NCI-H1436 (cell line): ENCODE measurements around the gene TENT5C.

Experiments used
- DNase-seq: peaks from one replicate; lab custom pipeline; 2025; lab: John Stamatoyannopoulos, UW

TENT5C gene

DNA sequence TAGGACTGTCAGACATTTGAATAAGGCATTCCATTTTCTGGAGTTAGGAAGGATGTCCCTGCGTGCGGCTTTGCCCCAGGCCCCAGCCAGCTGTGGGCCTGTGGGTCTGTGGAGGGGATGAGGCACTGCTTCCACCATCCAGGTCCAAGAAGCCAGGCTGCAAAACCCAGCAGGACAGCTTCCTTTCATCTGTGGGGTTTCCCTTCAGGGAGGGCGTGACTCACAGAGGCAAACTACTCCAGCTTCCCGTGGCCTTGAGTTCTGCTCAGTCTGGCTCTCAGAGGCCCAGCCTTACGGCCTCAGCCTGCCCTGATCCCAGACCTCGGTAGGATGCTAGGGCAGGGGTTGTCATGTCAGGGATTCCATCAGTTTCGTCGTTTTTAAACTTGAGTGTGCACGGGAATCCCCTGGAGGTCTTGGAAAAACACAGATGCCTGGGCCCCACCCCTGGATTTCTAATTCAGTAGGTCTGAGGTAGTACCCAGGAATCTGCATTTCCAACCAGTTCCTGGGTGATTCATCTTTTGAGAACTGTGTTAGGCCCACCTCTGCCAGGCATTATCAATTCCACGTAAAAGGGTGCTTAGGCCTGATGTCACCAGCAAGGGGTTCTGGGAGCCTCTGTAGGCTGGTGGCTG lies 32.3 kb upstream of the TENT5C start:
- DNase-seq = no peak

DNA sequence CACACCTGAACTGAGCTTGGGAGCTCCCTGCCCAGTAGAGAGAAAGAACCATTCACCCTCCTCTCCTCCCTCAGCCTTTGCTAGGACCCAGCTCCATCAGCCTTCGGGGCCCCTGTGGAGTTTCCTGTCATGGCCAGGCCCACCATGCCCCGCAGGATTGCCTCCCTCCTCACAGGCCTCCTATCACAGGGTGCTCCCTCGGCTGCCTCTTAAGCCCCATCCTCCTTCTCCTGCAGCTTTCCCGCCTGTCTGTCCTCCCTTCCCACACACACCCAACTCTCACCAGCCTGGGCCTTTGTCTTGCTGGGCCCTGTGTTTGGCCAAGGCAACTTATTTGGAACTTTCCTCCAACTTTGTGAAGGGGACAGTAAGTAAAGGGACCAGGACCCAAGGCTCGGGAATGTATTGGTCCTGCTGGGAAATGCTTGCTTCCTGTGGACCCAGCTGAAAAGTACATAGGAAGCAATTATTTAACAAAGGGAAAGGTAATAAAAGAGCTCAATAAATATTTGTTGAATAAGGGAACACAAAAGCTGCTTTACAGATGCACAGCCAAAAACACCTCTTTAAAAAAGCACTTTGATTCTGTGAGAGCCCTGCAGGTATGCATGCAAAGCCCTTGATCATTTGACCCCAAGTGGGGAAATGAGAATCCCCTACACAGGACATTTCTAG lies 31.6 kb upstream of the TENT5C start:
- no peak for DNase-seq

DNA sequence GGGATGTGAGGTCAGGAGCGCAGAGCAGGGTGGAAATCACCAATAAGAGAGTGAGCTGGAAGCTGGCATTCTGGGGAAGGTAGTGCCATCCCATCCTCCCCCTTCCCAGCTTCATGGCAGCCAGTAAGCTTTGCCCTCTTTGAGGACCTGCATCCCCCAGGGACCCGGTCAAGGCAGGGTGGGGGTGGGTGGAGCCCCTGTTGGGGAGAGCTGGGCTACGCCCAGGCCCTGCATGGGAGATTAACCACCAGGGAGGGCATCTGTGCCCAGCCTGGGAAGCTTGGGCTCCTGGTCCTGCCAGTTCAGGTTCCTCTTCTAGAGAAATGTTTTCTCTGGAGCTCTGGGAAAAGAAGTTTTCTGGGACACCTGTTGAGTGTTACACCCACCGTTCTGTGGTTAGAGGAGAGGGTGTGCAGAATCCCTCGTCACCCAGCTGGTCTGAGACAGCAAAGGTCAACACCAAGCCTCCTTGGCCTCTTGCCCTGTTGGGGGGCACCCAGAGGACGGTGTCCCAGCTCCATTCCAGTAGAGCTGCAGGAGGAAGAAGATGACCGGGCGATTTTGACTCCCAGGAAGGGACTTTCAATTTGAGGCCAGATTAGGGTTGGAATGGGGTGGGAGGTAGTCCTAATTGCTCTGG lies 30.1 kb upstream of the TENT5C start:
- DNase-seq = no peak

DNA sequence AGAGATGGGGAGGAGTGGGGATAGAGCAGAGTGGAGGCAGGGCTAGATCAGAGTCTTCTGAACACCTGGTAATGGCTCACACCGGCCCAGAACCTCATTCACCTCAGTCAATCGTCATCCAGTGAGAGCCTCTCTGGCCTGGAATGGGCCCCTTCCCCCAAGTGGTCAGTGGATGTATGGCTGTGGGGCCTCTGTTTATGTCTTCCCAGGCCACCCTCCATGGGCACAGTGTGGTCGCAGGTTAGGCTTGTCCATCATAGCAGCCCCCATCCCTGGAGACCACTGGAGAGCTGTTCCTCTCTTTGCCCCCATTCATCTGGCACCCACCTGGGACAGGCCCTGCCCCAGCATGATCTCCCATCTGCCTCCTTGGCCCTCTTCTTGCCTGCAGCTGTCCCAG lies 29.6 kb upstream of the TENT5C start:
- DNase-seq = no peak

DNA sequence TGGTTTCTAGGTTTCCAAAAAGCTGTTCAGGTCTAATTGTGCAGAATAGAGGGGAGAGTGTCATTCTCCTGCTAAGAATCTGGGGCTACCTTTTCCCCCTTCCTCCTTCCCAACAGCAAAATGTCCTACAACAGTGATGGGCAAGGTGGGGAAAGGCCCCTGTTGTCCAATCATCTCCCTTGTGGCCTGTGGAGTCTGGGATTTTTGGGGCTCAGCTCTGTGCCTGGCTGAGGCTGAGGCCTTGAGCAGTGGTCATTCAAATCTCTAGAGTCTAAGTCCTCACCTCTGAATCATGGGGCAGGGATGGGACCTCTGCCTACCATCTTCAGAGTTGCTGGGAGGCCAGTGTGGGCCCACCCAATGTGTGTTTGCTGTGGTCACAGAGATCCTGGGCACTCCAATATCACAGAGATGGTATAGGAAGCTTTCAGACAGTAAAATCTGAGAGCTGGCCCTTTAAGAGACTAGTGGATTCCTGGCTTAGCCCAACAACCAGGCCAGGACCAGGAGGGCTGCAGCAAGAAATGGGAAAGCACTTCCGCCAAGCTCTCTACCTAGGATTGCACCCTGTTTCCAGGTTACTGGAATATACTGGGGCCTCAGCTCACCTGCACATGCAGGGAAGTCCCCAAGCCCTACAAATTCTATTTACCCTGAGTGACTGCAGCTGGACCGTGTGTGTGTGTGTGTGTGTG lies 28.5 kb upstream of the TENT5C start:
- DNase-seq = no peak

DNA sequence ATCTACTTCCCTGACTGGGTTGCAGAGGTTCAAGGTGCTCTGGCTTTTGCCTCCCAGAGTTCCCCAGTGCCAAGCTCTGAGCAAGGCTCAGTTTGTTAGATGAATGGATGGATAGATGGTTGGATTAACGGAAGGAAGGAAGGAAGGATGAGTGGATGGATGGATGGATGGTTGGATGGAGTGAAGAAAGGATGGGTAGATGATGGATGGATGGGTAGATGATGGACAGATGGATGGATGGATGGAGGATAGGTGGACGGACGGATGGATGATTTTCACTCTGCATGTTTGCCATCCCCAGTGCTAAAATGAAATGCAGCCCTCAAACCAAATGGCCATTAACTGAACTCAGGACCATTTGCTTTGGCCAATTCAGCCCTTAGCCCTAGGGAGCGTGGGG lies 27.4 kb upstream of the TENT5C start:
- no peak for DNase-seq

DNA sequence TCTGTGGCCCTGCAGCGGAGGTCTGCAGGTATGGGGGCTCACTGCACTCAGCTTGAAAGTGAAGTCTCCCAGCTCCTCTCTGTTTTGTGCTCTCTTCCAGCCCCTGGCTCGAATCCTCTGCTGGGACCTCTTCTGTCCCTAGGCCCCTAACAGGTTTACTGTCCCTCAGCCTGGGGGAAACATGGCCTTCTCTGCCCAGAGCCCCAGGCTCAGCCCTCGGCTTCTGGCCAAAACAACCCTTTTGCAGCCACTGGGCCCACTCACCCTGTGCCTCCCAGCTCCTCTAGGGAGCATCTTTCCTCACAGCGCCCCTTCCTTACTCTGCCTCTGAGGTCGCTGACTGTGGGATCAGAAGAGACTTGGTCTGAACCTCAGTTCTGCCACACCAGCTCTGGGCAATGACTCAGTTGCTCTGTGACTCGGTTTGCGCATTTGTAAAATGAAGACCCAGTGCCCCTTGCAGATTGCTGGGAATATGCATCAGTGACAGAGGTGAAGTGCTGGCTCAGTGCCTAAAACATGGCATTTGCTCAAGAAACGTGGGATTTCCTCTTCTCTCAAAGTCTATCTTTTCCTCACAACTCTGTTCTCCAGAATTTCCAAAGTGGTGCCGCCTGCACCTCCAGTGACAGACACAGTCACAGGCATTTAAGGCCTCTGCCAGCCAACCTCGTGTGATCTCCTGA lies 26.5 kb upstream of the TENT5C start:
- no peak for DNase-seq

DNA sequence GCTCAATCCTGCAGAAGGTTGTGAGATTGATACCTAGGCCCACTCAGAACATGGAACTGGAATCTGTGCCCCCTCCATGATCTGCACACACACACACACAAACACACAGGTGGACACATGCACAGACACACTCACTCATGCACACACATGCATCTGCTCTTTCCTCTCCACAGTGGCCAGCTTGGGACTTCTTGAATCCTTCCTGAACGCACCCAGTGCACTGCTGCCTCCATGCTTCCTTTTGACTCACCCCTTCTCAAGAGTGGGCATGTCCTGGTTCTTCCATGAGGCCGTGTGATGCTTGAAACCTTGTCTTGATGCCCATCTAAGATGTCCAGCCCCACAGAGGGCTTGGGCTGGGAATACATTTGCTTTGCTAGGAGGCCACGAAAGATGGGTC lies 25.4 kb upstream of the TENT5C start:
- DNase-seq = no peak

DNA sequence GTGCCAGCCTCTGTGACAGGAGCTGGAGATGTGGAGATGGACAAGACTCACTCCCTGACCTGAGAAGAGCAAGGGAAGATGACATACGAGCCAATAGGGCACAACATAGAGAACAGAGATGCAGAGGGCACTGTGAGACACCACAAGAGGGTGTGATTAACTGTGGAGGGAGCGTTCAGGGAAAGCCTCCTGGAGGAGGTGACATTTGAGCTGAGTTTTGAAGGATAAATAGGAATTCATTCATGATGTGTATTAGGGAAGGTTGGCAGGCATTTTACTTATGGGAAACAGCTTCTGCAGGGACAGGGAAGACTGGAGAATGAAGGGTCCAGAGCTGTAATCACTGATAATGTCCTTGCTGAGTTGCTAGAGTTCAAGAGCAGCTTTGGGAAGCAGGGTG lies 25.0 kb upstream of the TENT5C start:
- DNase-seq = no peak

DNA sequence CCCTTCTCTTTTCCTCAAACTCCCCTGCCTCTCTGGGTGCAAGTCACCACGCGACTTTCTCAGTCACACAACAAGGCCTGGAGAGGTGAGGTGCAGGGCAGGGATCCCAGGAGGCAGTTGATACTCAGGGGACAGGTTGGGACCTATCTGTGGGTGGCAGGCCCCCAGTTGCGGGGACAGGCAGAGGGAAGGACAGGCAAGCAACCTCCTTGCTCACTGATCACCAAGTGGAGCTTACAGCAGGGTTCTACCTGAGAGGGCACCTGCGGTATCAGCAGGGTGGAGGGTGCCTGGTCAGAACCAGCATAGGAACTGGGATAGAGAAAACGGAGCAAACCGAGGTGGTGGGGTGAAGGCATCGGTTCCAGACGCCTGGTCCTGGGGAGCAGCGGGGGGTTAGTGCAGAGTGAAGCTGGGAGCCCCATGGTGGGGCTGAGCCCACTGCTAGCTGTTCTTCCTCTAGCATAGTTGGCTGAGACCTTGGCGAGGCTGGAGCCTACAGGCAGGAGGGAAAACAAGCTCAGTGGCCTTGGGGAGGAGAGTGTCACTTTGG lies 24.4 kb upstream of the TENT5C start:
- no peak for DNase-seq

DNA sequence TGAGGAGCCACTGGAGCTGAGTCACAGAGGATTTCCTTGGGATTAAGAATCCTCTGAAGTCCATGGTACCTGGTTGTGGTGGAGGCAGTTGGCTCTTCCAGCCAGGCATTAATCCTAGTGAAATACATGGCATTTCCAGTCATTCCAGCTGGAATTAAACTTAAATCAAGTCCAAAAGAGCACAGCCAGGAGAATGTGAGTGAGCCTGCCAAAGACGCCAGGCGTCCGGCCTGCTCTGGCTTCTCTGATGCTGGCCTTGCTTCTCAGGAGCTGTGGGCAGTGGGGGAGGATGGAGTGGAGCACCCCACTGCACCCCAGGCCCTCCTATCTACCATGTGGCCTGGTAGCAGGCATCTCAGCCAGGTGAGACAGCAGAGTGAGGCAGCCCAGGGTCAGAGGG lies 23.4 kb upstream of the TENT5C start:
- no peak for DNase-seq

DNA sequence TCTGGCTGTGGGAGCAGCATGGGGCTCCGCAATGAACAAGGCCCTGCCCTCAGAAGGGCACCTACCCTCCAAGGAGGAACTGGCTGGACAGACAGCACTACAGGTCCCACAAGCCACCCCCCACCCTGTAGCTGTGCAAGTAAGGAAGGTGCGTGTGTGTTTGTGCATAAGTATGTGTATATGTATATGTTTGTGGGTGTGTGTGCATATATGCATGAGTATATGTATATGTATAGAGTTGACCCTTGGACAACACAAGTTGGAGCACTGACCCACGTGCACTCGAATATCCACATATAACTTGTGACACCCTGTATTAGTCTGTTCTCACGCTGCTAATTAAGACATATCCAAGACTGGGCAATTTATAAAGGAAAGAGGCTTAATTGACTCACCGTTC lies 22.6 kb upstream of the TENT5C start:
- no peak for DNase-seq

DNA sequence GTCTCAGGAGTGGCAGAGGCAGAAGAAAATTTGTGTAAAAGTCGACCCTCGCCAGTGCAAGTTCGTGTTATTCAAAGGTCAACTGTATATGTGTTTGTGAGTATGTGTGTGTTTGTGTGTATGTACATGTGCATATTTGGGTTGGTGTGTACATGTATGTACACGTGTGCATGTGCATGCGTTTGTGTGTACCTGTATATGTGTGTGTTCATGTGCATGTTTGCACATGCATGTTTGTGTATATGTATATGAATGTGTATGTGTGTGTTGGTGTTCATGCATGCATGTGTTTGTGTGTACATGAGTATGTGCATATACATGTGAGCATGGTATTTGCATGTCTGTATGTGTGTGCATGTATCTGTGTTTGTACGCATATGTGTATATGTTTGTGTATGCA lies 21.7 kb upstream of the TENT5C start:
- no peak for DNase-seq

DNA sequence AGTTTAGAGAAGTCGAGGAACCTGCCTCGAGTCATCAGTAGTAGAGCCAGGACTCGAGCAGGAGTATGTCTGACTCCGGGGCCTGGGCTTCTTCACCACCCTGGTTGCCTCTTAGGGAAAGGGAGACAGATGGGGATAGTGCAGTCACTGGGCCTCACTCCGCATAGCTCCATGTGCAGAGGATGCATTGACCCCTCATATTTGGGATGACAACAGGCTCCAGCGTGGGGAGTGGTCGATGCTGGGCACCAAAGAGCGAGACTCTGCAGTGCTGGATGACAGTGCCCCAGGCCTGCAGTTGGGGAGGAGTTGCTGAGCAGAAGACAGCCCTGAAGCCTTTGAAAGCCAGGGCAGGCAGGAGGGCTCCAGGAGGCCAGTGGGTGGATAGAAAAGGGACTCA lies 20.8 kb upstream of the TENT5C start:
- no peak for DNase-seq

DNA sequence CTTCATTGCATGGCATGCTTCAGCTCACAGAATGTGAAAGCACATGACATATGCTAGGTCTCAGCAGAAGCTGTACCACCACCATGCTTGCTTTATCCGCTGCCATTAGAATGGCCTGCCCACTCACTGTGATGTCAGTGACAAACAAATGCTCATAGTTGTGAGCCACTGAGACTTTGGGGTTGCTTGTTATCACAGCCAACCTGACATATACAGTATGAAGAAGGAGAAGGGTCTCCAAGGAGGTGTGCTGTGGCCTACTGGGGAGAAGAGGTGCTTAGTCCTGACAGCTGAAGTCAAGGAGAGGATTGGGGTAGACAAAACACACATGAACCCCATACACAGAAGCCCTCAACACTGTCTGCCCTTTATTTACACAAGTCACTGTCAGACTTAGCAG lies 19.5 kb upstream of the TENT5C start:
- no peak for DNase-seq

DNA sequence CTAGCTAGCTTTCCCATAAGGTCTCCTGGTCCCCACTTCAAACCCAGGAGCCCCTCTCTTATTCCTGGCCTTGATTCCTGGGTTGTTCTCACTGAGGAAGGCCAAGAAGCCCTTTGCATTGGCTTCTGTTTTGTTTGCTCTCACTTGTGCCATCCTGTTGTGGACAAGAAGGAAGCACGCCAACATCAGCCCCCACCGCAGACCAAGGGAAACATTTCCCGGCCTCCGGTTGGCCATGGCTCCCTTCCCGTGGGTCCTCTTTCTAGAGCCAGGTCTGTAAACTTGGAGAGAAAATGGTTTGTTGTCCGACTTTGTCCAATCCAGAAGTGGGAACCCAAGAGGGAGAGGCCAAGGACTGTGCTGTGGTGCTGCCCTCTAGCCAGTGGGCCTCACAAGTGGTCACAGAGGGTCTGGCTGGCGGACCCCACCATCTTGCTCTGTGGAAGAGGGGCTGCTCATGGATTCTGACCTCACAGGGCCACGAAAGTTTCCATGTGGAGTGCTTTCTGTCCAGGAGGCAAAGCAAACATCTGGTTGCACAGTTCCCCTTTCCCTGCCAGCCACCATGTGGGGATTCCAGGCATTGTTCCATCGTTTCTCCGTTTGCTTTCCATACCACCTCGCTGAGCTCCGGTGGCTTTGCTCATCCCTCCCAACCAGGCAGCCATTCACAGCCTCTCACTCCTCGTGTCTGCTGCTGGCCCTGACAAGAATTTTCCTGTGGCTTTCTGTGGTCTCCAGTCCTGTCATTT lies 18.9 kb upstream of the TENT5C start:
- no peak for DNase-seq

DNA sequence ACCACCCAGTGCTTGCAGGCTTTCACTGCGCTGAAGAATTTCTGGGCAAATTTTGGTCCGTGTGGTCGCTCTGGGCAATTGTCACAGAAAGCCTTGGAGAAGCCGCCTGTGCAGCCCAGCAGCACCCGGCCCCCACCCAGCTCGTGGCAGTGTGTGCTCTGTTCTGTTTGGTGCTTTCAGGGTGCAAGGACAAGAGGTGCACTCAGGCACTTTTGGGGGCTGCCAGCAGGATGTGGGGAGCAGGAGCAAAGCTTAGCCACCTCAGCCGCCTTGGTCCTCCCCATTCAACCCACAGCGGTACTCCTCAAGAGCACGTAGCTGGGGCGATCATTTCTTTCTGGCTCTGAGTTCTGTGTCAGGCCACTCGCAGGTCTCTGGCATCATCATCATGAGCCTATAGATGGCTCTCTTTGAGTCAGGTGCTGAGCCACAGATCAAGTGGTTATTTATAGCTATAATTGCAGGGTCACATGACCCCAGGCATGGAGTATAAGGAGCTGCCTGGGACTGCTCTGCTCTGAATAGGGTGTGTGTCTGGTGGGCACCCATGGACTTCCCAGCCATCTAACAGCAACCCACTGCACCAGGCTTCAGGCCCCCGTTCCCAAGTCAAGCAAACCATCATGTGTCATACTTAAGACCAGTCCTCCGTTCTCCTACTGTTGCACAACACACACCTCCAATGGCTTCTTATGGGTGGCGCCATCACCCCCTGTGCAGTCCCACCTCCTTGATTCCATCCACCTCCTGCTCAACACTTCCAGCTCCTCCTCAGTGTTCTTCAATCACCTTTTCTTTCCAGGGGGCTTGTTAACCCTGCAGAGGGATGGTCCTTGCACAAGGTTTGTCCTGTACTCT lies 18.1 kb upstream of the TENT5C start:
- no peak for DNase-seq

DNA sequence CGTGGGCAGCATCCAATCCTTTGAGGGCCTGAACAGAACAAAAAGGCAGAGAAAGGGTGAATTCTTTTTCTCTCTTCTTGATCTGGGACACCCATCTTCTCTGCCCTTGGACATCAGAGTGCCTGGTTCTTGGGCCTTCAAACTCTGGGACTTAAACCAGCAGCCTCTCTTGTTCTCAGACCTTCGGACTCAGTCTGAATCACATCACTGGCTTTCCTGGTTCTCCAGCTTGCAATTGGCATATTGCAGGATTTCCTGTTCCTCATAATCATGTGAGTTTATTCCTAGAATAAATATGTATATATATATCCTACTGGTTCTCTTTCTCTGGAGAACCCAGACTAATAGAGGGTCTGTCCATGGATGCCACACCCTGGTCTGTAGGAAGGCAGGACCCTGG lies 16.3 kb upstream of the TENT5C start:
- DNase-seq = no peak

DNA sequence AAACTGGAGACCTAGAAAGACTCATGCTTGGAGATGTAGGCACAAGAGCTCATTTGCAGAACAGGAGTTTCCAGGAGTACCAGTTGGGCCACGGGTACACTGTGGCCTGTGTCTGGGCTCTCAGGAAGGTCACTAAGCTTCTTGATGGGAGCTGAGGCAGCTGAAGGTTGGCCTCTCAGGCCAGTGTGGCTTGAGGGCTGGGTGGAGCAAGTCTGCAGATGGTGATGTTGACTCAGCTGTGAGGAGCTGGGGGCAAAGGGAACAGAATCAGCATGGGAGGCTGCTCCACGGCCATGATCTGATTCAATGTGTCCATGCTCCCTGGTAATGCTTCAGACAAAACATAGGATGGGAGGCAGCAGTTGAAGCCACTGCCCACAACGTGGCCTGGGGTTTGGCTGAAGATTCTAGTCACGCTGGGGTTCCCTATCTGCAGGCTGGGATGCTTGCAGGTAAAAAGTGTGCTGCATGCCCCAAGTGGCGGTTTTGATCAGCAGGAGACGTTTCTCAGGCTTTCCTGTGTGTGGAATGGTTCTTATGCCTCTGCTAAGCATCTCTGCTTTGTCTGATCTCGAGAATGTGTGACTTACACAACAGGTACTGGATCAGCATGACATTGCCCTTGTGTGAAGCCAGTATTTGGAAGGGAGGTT lies 15.4 kb upstream of the TENT5C start:
- no peak for DNase-seq

DNA sequence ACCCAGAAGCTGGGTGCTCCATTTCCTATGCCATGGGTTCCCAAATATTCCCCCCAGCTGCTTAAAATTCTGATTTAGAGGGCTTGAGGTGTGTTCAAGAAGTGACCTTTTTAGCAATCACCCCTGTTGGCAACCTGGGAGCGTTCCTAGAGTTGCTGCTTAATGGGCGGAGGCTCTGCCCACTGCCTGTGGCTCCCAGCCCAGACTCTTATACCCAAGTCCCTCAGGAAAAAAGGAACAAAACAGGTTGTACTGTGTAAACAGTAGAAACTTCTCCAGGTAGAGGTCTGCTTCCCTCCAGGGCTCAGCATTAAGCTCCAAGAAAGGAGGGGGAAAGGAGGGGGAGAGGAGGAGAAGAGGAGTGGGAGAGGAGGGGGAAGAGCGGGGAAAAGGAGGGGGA lies 14.6 kb upstream of the TENT5C start:
- DNase-seq = no peak
